ENCODE measurements around the gene SMAD4.
"Not testable (repeated sequence)": the region's sequence is repeated elsewhere in the genome, so short reads cannot be mapped to it uniquely, and the experiment has no call there.

The SMAD4 gene

GRCh38 chr18:51111633-51112355, 81.8 kb downstream of the SMAD4 start:
- not testable (repeated sequence) for DNase-seq (ENCODE audit: low spot score)

GRCh38 chr18:51116996-51117395, 87.0 kb downstream of the SMAD4 start:
- DNase-seq (ENCODE audit: low spot score) = not testable (repeated sequence)

GRCh38 chr18:51119561-51119960, 89.5 kb downstream of the SMAD4 start:
- not testable (repeated sequence) for DNase-seq (ENCODE audit: low spot score)

GRCh38 chr18:51119976-51120375, 90.0 kb downstream of the SMAD4 start:
- not testable (repeated sequence) for DNase-seq (ENCODE audit: low spot score)

GRCh38 chr18:51120809-51121596, 91.0 kb downstream of the SMAD4 start:
- DNase-seq (ENCODE audit: low spot score) = no peak

- DNase-seq (ENCODE audit: low spot score) = no peak
These were observed 91.5 kb downstream of the SMAD4 start for GRCh38 chr18:51121597-51121857.

- no peak for DNase-seq (ENCODE audit: low spot score)
These were observed 92.4 kb downstream of the SMAD4 start for GRCh38 chr18:51122266-51123045.

GRCh38 chr18:51123046-51123395, 93.0 kb downstream of the SMAD4 start:
- no peak for DNase-seq (ENCODE audit: low spot score)

GRCh38 chr18:51123481-51123880, 93.5 kb downstream of the SMAD4 start:
- DNase-seq (ENCODE audit: low spot score) = no peak

GRCh38 chr18:51123936-51124486, 94.0 kb downstream of the SMAD4 start:
- no peak for DNase-seq (ENCODE audit: low spot score)

- DNase-seq (ENCODE audit: low spot score) = no peak
These were observed 96.0 kb downstream of the SMAD4 start for GRCh38 chr18:51125976-51126375.

GRCh38 chr18:51127664-51128063, 97.7 kb downstream of the SMAD4 start:
- DNase-seq (ENCODE audit: low spot score) = no peak

GRCh38 chr18:51128533-51128932, 98.5 kb downstream of the SMAD4 start:
- DNase-seq (ENCODE audit: low spot score) = no peak

- no peak for DNase-seq (ENCODE audit: low spot score)
These were observed 102.4 kb downstream of the SMAD4 start for GRCh38 chr18:51132256-51132935.

GRCh38 chr18:51133580-51134160, 103.7 kb downstream of the SMAD4 start:
- no peak for DNase-seq (ENCODE audit: low spot score)

Data from Ammon's horn (tissue), 1 donor.